Measurements from ENCODE around the gene GRIK4.

GRIK4 gene

GRCh38 chr11:120562806-120563425 is 51.4 kb downstream of the GRIK4 start:
- Histone ChIP-seq H3K4me1 (ENCODE audit: control insufficient read depth in 2 of 2, insufficient read depth in 2 of 2, low read length in 2 of 2) (no peaks in the 10 kb centered on the region), H3K4me3 (ENCODE audit: low read length in 2 of 2) (no peak overlapping the region), H3K27ac (ENCODE audit: low read depth in 2 of 2, low read length in 2 of 2) (no peak overlapping the region), H3K9me3 (ENCODE audit: control insufficient read depth in 2 of 2, low read length in 2 of 2) (no peaks in the 10 kb centered on the region), H3K36me3 (ENCODE audit: control insufficient read depth in 2 of 2, insufficient read depth in 2 of 2, low read length in 2 of 2) (no peaks in the 10 kb centered on the region), H3K9ac (ENCODE audit: low read depth in 1 of 2, low read length in 2 of 2) (no peak overlapping the region), H3K27me3 (ENCODE audit: control insufficient read depth in 2 of 2, insufficient read depth in 2 of 2, low read length in 2 of 2) (peaks cover 23 to 35% of the 10 kb centered on the region in 2 donors)

- no peaks in the 10 kb centered on the region for H3K9me3 ChIP-seq (ENCODE audit: control insufficient read depth in 2 of 2, low read length in 2 of 2)
- H3K4me3 ChIP-seq (ENCODE audit: low read length in 2 of 2) = no peak overlapping the region
- peaks cover 23 to 35% of the 10 kb centered on the region in 2 donors for H3K27me3 ChIP-seq (ENCODE audit: control insufficient read depth in 2 of 2, insufficient read depth in 2 of 2, low read length in 2 of 2)
- no peak overlapping the region for H3K27ac ChIP-seq (ENCODE audit: low read depth in 2 of 2, low read length in 2 of 2)
- no peaks in the 10 kb centered on the region for H3K4me1 ChIP-seq (ENCODE audit: control insufficient read depth in 2 of 2, insufficient read depth in 2 of 2, low read length in 2 of 2)
- no peaks in the 10 kb centered on the region for H3K36me3 ChIP-seq (ENCODE audit: control insufficient read depth in 2 of 2, insufficient read depth in 2 of 2, low read length in 2 of 2)
- H3K9ac ChIP-seq (ENCODE audit: low read depth in 1 of 2, low read length in 2 of 2) = no peak overlapping the region
Measured at GRCh38 chr11:120563703-120564572, 52.4 kb downstream of the GRIK4 start.

- Histone ChIP-seq H3K9ac (ENCODE audit: low read depth in 1 of 2, low read length in 2 of 2) (no peak overlapping the region), H3K27me3 (ENCODE audit: control insufficient read depth in 2 of 2, insufficient read depth in 2 of 2, low read length in 2 of 2) (peaks cover 23 to 35% of the 10 kb centered on the region in 2 donors), H3K27ac (ENCODE audit: low read depth in 2 of 2, low read length in 2 of 2) (no peak overlapping the region), H3K9me3 (ENCODE audit: control insufficient read depth in 2 of 2, low read length in 2 of 2) (no peaks in the 10 kb centered on the region), H3K4me1 (ENCODE audit: control insufficient read depth in 2 of 2, insufficient read depth in 2 of 2, low read length in 2 of 2) (no peaks in the 10 kb centered on the region), H3K36me3 (ENCODE audit: control insufficient read depth in 2 of 2, insufficient read depth in 2 of 2, low read length in 2 of 2) (no peaks in the 10 kb centered on the region), H3K4me3 (ENCODE audit: low read length in 2 of 2) (no peak overlapping the region)
Measured at GRCh38 chr11:120564573-120565311, 53.2 kb downstream of the GRIK4 start.

GRCh38 chr11:120565466-120566155 is 54.1 kb downstream of the GRIK4 start:
- Histone ChIP-seq H3K9ac (ENCODE audit: low read depth in 1 of 2, low read length in 2 of 2) (no peak overlapping the region), H3K9me3 (ENCODE audit: control insufficient read depth in 2 of 2, low read length in 2 of 2) (no peaks in the 10 kb centered on the region), H3K27ac (ENCODE audit: low read depth in 2 of 2, low read length in 2 of 2) (no peak overlapping the region), H3K4me1 (ENCODE audit: control insufficient read depth in 2 of 2, insufficient read depth in 2 of 2, low read length in 2 of 2) (no peaks in the 10 kb centered on the region), H3K4me3 (ENCODE audit: low read length in 2 of 2) (no peak overlapping the region), H3K27me3 (ENCODE audit: control insufficient read depth in 2 of 2, insufficient read depth in 2 of 2, low read length in 2 of 2) (peaks cover 27 to 35% of the 10 kb centered on the region in 2 donors), H3K36me3 (ENCODE audit: control insufficient read depth in 2 of 2, insufficient read depth in 2 of 2, low read length in 2 of 2) (no peaks in the 10 kb centered on the region)

- Histone ChIP-seq H3K4me1 (ENCODE audit: control insufficient read depth in 2 of 2, insufficient read depth in 2 of 2, low read length in 2 of 2) (no peaks in the 10 kb centered on the region), H3K4me3 (ENCODE audit: low read length in 2 of 2) (no peak overlapping the region), H3K9ac (ENCODE audit: low read depth in 1 of 2, low read length in 2 of 2) (no peak overlapping the region), H3K36me3 (ENCODE audit: control insufficient read depth in 2 of 2, insufficient read depth in 2 of 2, low read length in 2 of 2) (no peaks in the 10 kb centered on the region), H3K9me3 (ENCODE audit: control insufficient read depth in 2 of 2, low read length in 2 of 2) (no peaks in the 10 kb centered on the region), H3K27ac (ENCODE audit: low read depth in 2 of 2, low read length in 2 of 2) (no peak overlapping the region), H3K27me3 (ENCODE audit: control insufficient read depth in 2 of 2, insufficient read depth in 2 of 2, low read length in 2 of 2) (peaks cover 27 to 35% of the 10 kb centered on the region in 2 donors)
Measured at GRCh38 chr11:120566176-120566575, 54.6 kb downstream of the GRIK4 start.

- Histone ChIP-seq H3K27ac (ENCODE audit: low read depth in 2 of 2, low read length in 2 of 2) (no peak overlapping the region), H3K4me1 (ENCODE audit: control insufficient read depth in 2 of 2, insufficient read depth in 2 of 2, low read length in 2 of 2) (no peaks in the 10 kb centered on the region), H3K27me3 (ENCODE audit: control insufficient read depth in 2 of 2, insufficient read depth in 2 of 2, low read length in 2 of 2) (peaks cover 11 to 26% of the 10 kb centered on the region in 2 donors), H3K4me3 (ENCODE audit: low read length in 2 of 2) (no peak overlapping the region), H3K9ac (ENCODE audit: low read depth in 1 of 2, low read length in 2 of 2) (no peak overlapping the region), H3K9me3 (ENCODE audit: control insufficient read depth in 2 of 2, low read length in 2 of 2) (no peaks in the 10 kb centered on the region), H3K36me3 (ENCODE audit: control insufficient read depth in 2 of 2, insufficient read depth in 2 of 2, low read length in 2 of 2) (no peaks in the 10 kb centered on the region)
Measured at GRCh38 chr11:120568572-120569307, 57.2 kb downstream of the GRIK4 start.

GRCh38 chr11:120569861-120570260 is 58.3 kb downstream of the GRIK4 start:
- Histone ChIP-seq H3K27me3 (ENCODE audit: control insufficient read depth in 2 of 2, insufficient read depth in 2 of 2, low read length in 2 of 2) (peaks cover 7 to 24% of the 10 kb centered on the region in 2 donors), H3K4me3 (ENCODE audit: low read length in 2 of 2) (no peak overlapping the region), H3K9ac (ENCODE audit: low read depth in 1 of 2, low read length in 2 of 2) (no peak overlapping the region), H3K9me3 (ENCODE audit: control insufficient read depth in 2 of 2, low read length in 2 of 2) (no peaks in the 10 kb centered on the region), H3K27ac (ENCODE audit: low read depth in 2 of 2, low read length in 2 of 2) (no peak overlapping the region), H3K36me3 (ENCODE audit: control insufficient read depth in 2 of 2, insufficient read depth in 2 of 2, low read length in 2 of 2) (no peaks in the 10 kb centered on the region), H3K4me1 (ENCODE audit: control insufficient read depth in 2 of 2, insufficient read depth in 2 of 2, low read length in 2 of 2) (no peaks in the 10 kb centered on the region)

GRCh38 chr11:120571476-120571875 is 59.9 kb downstream of the GRIK4 start:
- H3K9ac ChIP-seq (ENCODE audit: low read depth in 1 of 2, low read length in 2 of 2) = no peak overlapping the region
- H3K4me1 ChIP-seq (ENCODE audit: control insufficient read depth in 2 of 2, insufficient read depth in 2 of 2, low read length in 2 of 2) = no peaks in the 10 kb centered on the region
- no peak overlapping the region for H3K27ac ChIP-seq (ENCODE audit: low read depth in 2 of 2, low read length in 2 of 2)
- no peak overlapping the region for H3K4me3 ChIP-seq (ENCODE audit: low read length in 2 of 2)
- peaks cover 0 to 18% of the 10 kb centered on the region in 2 donors for H3K27me3 ChIP-seq (ENCODE audit: control insufficient read depth in 2 of 2, insufficient read depth in 2 of 2, low read length in 2 of 2)
- H3K36me3 ChIP-seq (ENCODE audit: control insufficient read depth in 2 of 2, insufficient read depth in 2 of 2, low read length in 2 of 2) = no peaks in the 10 kb centered on the region
- no peaks in the 10 kb centered on the region for H3K9me3 ChIP-seq (ENCODE audit: control insufficient read depth in 2 of 2, low read length in 2 of 2)

GRCh38 chr11:120573756-120574354 is 62.3 kb downstream of the GRIK4 start:
- Histone ChIP-seq H3K4me3 (ENCODE audit: low read length in 2 of 2) (no peak overlapping the region), H3K9me3 (ENCODE audit: control insufficient read depth in 2 of 2, low read length in 2 of 2) (no peaks in the 10 kb centered on the region), H3K4me1 (ENCODE audit: control insufficient read depth in 2 of 2, insufficient read depth in 2 of 2, low read length in 2 of 2) (no peaks in the 10 kb centered on the region), H3K27ac (ENCODE audit: low read depth in 2 of 2, low read length in 2 of 2) (no peak overlapping the region), H3K36me3 (ENCODE audit: control insufficient read depth in 2 of 2, insufficient read depth in 2 of 2, low read length in 2 of 2) (no peaks in the 10 kb centered on the region), H3K27me3 (ENCODE audit: control insufficient read depth in 2 of 2, insufficient read depth in 2 of 2, low read length in 2 of 2) (peaks cover 5 to 17% of the 10 kb centered on the region in 2 donors), H3K9ac (ENCODE audit: low read depth in 1 of 2, low read length in 2 of 2) (no peak overlapping the region)

Measured in mucosa of rectum (tissue), 2 donors.